Upper lobe of right lung (tissue), 1 donor: ENCODE measurements around the gene HNRNPAB. TPM values are rescaled to one million over a fixed set of nuclear protein-coding genes. Genes with fewer than 3 reads are reported as not detected.

Source experiments
- ATAC-seq: fragments of 200-7000 bp; cut with Tn5 transposase; one replicate; pipeline ENCODE4 v1.9.1; 2020; ENCODE audit warnings: mild to moderate bottlenecking, moderate library complexity
- DNase-seq: peaks from one replicate; pipeline ENCODE4 v3.0.0-alpha.2; 2020
- H3K27ac ChIP-seq: fragments of 200-600 bp; one replicate; pipeline ENCODE4 v1.8.0; 2022
- H3K27me3 ChIP-seq: fragments of 200-600 bp; one replicate; pipeline ENCODE4 v1.8.0; 2022; ENCODE audit warnings: mild to moderate bottlenecking
- H3K36me3 ChIP-seq: fragments of 200-600 bp; one replicate; pipeline ENCODE4 v1.8.0; 2022
- H3K4me1 ChIP-seq: fragments of 200-600 bp; one replicate; pipeline ENCODE4 v1.8.0; 2022
- H3K4me3 ChIP-seq: fragments of 200-600 bp; one replicate; pipeline ENCODE4 v1.8.0; 2022; ENCODE audit warnings: mild to moderate bottlenecking
- H3K9me3 ChIP-seq: fragments of 200-600 bp; one replicate; pipeline ENCODE4 v1.8.0; 2022
- CTCF ChIP-seq: fragments of 200-600 bp; IDR thresholded peaks from one replicate; pipeline ENCODE4 v1.8.0; 2022; ENCODE audit warnings: antibody characterized with exemption
- intact Hi-C: fragments of 100-400 bp; cut with DNase I; formaldehyde crosslinking; loops from one replicate; pipeline ENCODE4 v1.11.0; 2022
- total RNA-seq: library from RNA; stranded (reverse); fragmentation: NEBNext Ultra II Directional; extraction: Animal tissue kit (Norgen Biotek cat#: 25700); gene quantifications from one replicate; pipeline ENCODE4 v1.2.1, GENCODE V29; 2021
- donor health status: DM: no; HTN: yes; CAD: no; lungs with severe emphysema.

The HNRNPAB gene
- total RNA-seq, 1 donor from 2014 or later: 116 TPM

- DNase-seq (no peak), ATAC-seq (peak; percentile 3)
- Histone ChIP-seq H3K36me3 (no peaks in the 10 kb centered on the region), H3K4me1 (peaks cover 35% of the 10 kb centered on the region), H3K9me3 (no peaks in the 10 kb centered on the region), H3K27me3 (no peaks in the 10 kb centered on the region), H3K4me3 (no peak overlapping the region), H3K27ac (peak overlapping the region; percentile 51)
- intact Hi-C loops: no loop called here
- no peak for TF ChIP-seq CTCF
Observed at GRCh38 chr5:178241688-178242231, 37.4 kb downstream of the HNRNPAB start.

- H3K27ac ChIP-seq: no peak overlapping the region
Observed at GRCh38 chr5:178242416-178242815, 38.1 kb downstream of the HNRNPAB start.

GRCh38 chr5:178244576-178244975 lies 40.2 kb downstream of the HNRNPAB start:
- no peak overlapping the region for H3K27ac ChIP-seq
- ATAC-seq (no peak), DNase-seq (no peak)
- no peak for TF ChIP-seq CTCF
- H3K4me1 ChIP-seq: peaks cover 9% of the 10 kb centered on the region
- no peaks in the 10 kb centered on the region for H3K27me3 ChIP-seq
- H3K4me3 ChIP-seq: no peak overlapping the region
- H3K9me3 ChIP-seq: no peaks in the 10 kb centered on the region
- intact Hi-C loops: no loop called here
- H3K36me3 ChIP-seq: no peaks in the 10 kb centered on the region

More at GRCh38 chr5:178242416-178242815, 38.1 kb downstream of the HNRNPAB start:
- Histone ChIP-seq H3K27me3 (no peaks in the 10 kb centered on the region), H3K4me1 (peaks cover 29% of the 10 kb centered on the region), H3K4me3 (no peak overlapping the region), H3K36me3 (no peaks in the 10 kb centered on the region), H3K9me3 (no peaks in the 10 kb centered on the region)
- ATAC-seq: no peak
- no peak for DNase-seq
- intact Hi-C loops: no loop called here
- no peak for TF ChIP-seq CTCF

- Histone ChIP-seq H3K27ac (no peak overlapping the region), H3K36me3 (no peaks in the 10 kb centered on the region), H3K4me3 (no peak overlapping the region), H3K27me3 (no peaks in the 10 kb centered on the region), H3K4me1 (peaks cover 7% of the 10 kb centered on the region), H3K9me3 (no peaks in the 10 kb centered on the region)
- no peak for TF ChIP-seq CTCF
- intact Hi-C loops: no loop called here
- no peak for ATAC-seq
- DNase-seq: no peak
Observed at GRCh38 chr5:178245389-178245788, 41.1 kb downstream of the HNRNPAB start.

- intact Hi-C loops: no loop called here
- TF ChIP-seq CTCF: no peak
- ATAC-seq: no peak
Observed at GRCh38 chr5:178246624-178247279, 42.4 kb downstream of the HNRNPAB start.

More at GRCh38 chr5:178246624-178247279, 42.4 kb downstream of the HNRNPAB start:
- Histone ChIP-seq H3K36me3 (no peaks in the 10 kb centered on the region), H3K9me3 (no peaks in the 10 kb centered on the region), H3K27ac (no peak overlapping the region), H3K27me3 (no peaks in the 10 kb centered on the region), H3K4me1 (no peaks in the 10 kb centered on the region), H3K4me3 (no peak overlapping the region)
- no peak for DNase-seq
